CD14-positive monocyte (primary cell): Measurements from ENCODE around the gene CCDC69. TPM values are rescaled to one million over a fixed set of nuclear protein-coding genes. Genes with fewer than 3 reads are reported as not detected.

Experiments used
- DNase-seq, 3 donors: peaks; one replicate each; pipeline ENCODE4 v3.0.0-alpha.2; 2011 to 2022
- H2AFZ ChIP-seq: 2 replicates; pipeline ENCODE4 v1.6.0; 2012; ENCODE audit warnings: mild to moderate bottlenecking, low read depth, low read length, inconsistent platforms; ENCODE audit not compliant: insufficient read depth, poor library complexity, severe bottlenecking
- H3K27ac ChIP-seq, 2 donors: 1 replicate in 1 of 2; 2 replicates in 1 of 2; pipeline ENCODE4 v1.5.1; 2012 to 2013; ENCODE audit warnings: low read length in 2 of 2, control low read depth in 1 of 2, inconsistent platforms in 1 of 2, low read depth in 1 of 2, mild to moderate bottlenecking in 1 of 2
- H3K27me3 ChIP-seq, 2 donors: one replicate each; pipeline versions ENCODE4 v1.6.0 to v1.6.1; 2011 to 2013; ENCODE audit warnings: low read length in 2 of 2; ENCODE audit not compliant: control insufficient read depth in 2 of 2, insufficient read depth in 2 of 2
- H3K36me3 ChIP-seq, 2 donors: replicated peaks in 1 of 2; 1 replicate in 1 of 2; 2 replicates in 1 of 2; pipeline versions ENCODE4 v1.5.1 to v1.6.1; 2012 to 2013; ENCODE audit warnings: low read length in 2 of 2, control low read depth in 1 of 2, inconsistent platforms in 1 of 2, mild to moderate bottlenecking in 1 of 2; ENCODE audit not compliant: insufficient read depth in 2 of 2, control insufficient read depth in 1 of 2
- H3K4me1 ChIP-seq, 2 donors: 1 replicate in 1 of 2; 2 replicates in 1 of 2; pipeline versions ENCODE4 v1.5.1 to v1.6.1; 2012 to 2013; ENCODE audit warnings: low read length in 2 of 2, control low read depth in 1 of 2, inconsistent platforms in 1 of 2, mild to moderate bottlenecking in 1 of 2, moderate library complexity in 1 of 2; ENCODE audit not compliant: insufficient read depth in 2 of 2, control insufficient read depth in 1 of 2
- H3K4me2 ChIP-seq: replicated peaks from 2 replicates; pipeline ENCODE3; 2012; ENCODE audit warnings: low read length, moderate library complexity, mild to moderate bottlenecking; ENCODE audit not compliant: poor library complexity, severe bottlenecking; ENCODE audit errors: extremely low read depth
- H3K4me3 ChIP-seq, 3 experiments: fragments of 200-600 bp in 1 of 3; sonication (generic) in 1 of 3; replicated peaks in 1 of 3; 1 replicate in 2 of 3; 2 replicates in 1 of 3; pipeline ENCODE4 v1.5.1; 2011 to 2013; ENCODE audit warnings: low read length in 3 of 3, mild to moderate bottlenecking in 3 of 3, control low read depth in 2 of 3, low read depth in 2 of 3, inconsistent platforms in 1 of 3, moderate library complexity in 1 of 3
- H3K79me2 ChIP-seq: 2 replicates; pipeline ENCODE4 v1.6.0; 2012; ENCODE audit warnings: mild to moderate bottlenecking, control low read depth, inconsistent platforms, low read length, moderate library complexity; ENCODE audit not compliant: insufficient read depth
- H3K9ac ChIP-seq: 2 replicates; pipeline ENCODE4 v1.6.0; 2017; ENCODE audit warnings: low read length, mild to moderate bottlenecking; ENCODE audit not compliant: insufficient read depth, poor library complexity, severe bottlenecking
- H3K9me3 ChIP-seq, 2 donors: replicated peaks in 1 of 2; 1 replicate in 1 of 2; 2 replicates in 1 of 2; pipeline versions ENCODE4 v1.5.1 to v1.6.1; 2012 to 2013; ENCODE audit warnings: low read length in 2 of 2, control low read depth in 1 of 2; ENCODE audit not compliant: control insufficient read depth in 1 of 2, insufficient read depth in 1 of 2
- H4K20me1 ChIP-seq: 2 replicates; pipeline ENCODE4 v1.6.0; 2012; ENCODE audit warnings: mild to moderate bottlenecking, low read length, control low read depth, moderate library complexity; ENCODE audit not compliant: insufficient read depth
- H3K27ac Mint-ChIP-seq, 7 donors: one replicate each; pipeline ENCODE4 v1.8.0; 2020; ENCODE audit warnings: mild to moderate bottlenecking in 7 of 7, mixed read lengths in 7 of 7, moderate library complexity in 6 of 7, inconsistent platforms in 2 of 7
- H3K27me3 Mint-ChIP-seq, 3 donors: one replicate each; pipeline ENCODE4 v1.8.0; 2021 to 2022; ENCODE audit warnings: low read depth in 3 of 3, mild to moderate bottlenecking in 3 of 3, mixed read lengths in 3 of 3, moderate library complexity in 3 of 3, inconsistent platforms in 1 of 3
- H3K36me3 Mint-ChIP-seq, 2 donors: one replicate each; pipeline ENCODE4 v1.8.0; 2020; ENCODE audit warnings: mixed read lengths in 2 of 2, inconsistent platforms in 1 of 2, mild to moderate bottlenecking in 1 of 2
- H3K4me1 Mint-ChIP-seq: one replicate; pipeline ENCODE4 v1.8.0; 2020; ENCODE audit warnings: mild to moderate bottlenecking, mixed read lengths
- H3K4me3 Mint-ChIP-seq, 2 donors: one replicate each; pipeline ENCODE4 v1.8.0; 2020; ENCODE audit warnings: mild to moderate bottlenecking in 2 of 2, mixed read lengths in 2 of 2, moderate library complexity in 1 of 2
- H3K9me3 Mint-ChIP-seq, 7 donors: one replicate each; pipeline ENCODE4 v1.8.0; 2020 to 2022; ENCODE audit warnings: mixed read lengths in 7 of 7, mild to moderate bottlenecking in 6 of 7, moderate library complexity in 6 of 7, inconsistent platforms in 2 of 7
- CTCF ChIP-seq: fragments of 200-600 bp; IDR thresholded peaks from one replicate; pipeline ENCODE4 v1.8.0; 2022; ENCODE audit warnings: antibody characterized with exemption, mild to moderate bottlenecking
- WGBS: methylation state at CpG from one replicate; pipeline ENCODE4 v1.1.5; 2013; ENCODE audit warnings: missing lambda C conversion rate; ENCODE audit not compliant: insufficient coverage; 5-methylcytosine and 5-hydroxymethylcytosine counted together
- intact Hi-C, 2 donors: fragments of 100-400 bp; cut with micrococcal nuclease; formaldehyde crosslinking; loops; one replicate each; pipeline versions ENCODE4 v1.15.0 to v1.15.1; 2023
- polyA plus RNA-seq, 3 donors: library from polyadenylated mRNA; depleted of rRNA in 1 of 3; unstranded in 2 of 3; stranded (reverse) in 1 of 3; fragments of 300-500 nt in 2 of 3; fragments of >200 nt in 1 of 3; fragmentation: Illumina TruSeq in 2 of 3; gene quantifications; 1 replicate in 2 of 3; 2 replicates in 1 of 3; pipeline ENCODE4 v1.2.3, GENCODE V29; 2012 to 2021

The CCDC69 gene
- polyA plus RNA-seq, 3 donors: 68.4 to 176 (median 84.1) TPM

GRCh38 chr5:151222054-151222789, 1.7 kb downstream of the CCDC69 start:
- Histone ChIP-seq H4K20me1 (no peaks in the 10 kb centered on the region), H3K79me2 (peaks cover 75% of the 10 kb centered on the region), H3K9me3 (no peaks in the 10 kb centered on the region), H3K4me3 (peak overlapping the region; percentile 66 to 96 (median 93)), H2AFZ (no peak overlapping the region), H3K9ac (peak overlapping the region; percentile 91), H3K4me2 (peak overlapping the region; percentile 94), H3K4me1 (peaks cover 59 to 77% of the 10 kb centered on the region in 2 donors), H3K36me3 (peaks cover 12 to 43% of the 10 kb centered on the region in 2 donors), H3K27me3 (no peaks in the 10 kb centered on the region), H3K27ac (peak overlapping the region; percentile 13 to 94)
- Mint-ChIP-seq H3K27me3 (peaks cover 0 to 3% (median 0%) of the 10 kb centered on the region in 3 donors), H3K4me1 (peaks cover 69% of the 10 kb centered on the region), H3K36me3 (peaks cover 43 to 52% of the 10 kb centered on the region in 2 donors), H3K9me3 (no peaks in the 10 kb centered on the region), H3K4me3 (peak overlapping the region; percentile 90 to 96), H3K27ac (peak overlapping the region; percentile 92 to 97 (median 94))
- intact Hi-C loops: loop anchor here in 1 of 2 donors (2.0 kb wide), 1 partner anchor 13 kb away; no protein-coding TSS in a partner anchor
- TF ChIP-seq CTCF: no peak
- DNase-seq: no peak
- WGBS: 94% methylated on average over 3 of the region's 6 CpGs

- H4K20me1 ChIP-seq: no peaks in the 10 kb centered on the region
- Mint-ChIP-seq H3K4me3 (peak overlapping the region; percentile 90 to 96), H3K27me3 (peaks cover 0 to 3% (median 0%) of the 10 kb centered on the region in 3 donors), H3K36me3 (peaks cover 48 to 57% of the 10 kb centered on the region in 2 donors), H3K9me3 (no peaks in the 10 kb centered on the region), H3K4me1 (peaks cover 72% of the 10 kb centered on the region), H3K27ac (peak overlapping the region; percentile 92 to 97 (median 94))
- peak overlapping the region in 1 of 3 experiments; percentile 96 for H3K4me3 ChIP-seq
- H3K27ac ChIP-seq: peak overlapping the region in 1 of 2 donors; percentile 94
- intact Hi-C loops: no loop called here
- H3K9ac ChIP-seq: peak overlapping the region; percentile 91
- no peaks in the 10 kb centered on the region for H3K9me3 ChIP-seq
- TF ChIP-seq CTCF: no peak
- DNase-seq: peak in 2 of 3 donors; percentile 34 to 49
- H2AFZ ChIP-seq: no peak overlapping the region
- 95% methylated on average over 3 of the region's 3 CpGs for WGBS
- H3K27me3 ChIP-seq: no peaks in the 10 kb centered on the region
- H3K79me2 ChIP-seq: peaks cover 81% of the 10 kb centered on the region
- peak overlapping the region; percentile 94 for H3K4me2 ChIP-seq
- peaks cover 17 to 44% of the 10 kb centered on the region in 2 donors for H3K36me3 ChIP-seq
- H3K4me1 ChIP-seq: peaks cover 65 to 78% of the 10 kb centered on the region in 2 donors
Measured at GRCh38 chr5:151221574-151221973, 2.3 kb downstream of the CCDC69 start.
